Stimulated activated CD8-positive, alpha-beta memory T cell treated with anti-CD3 and anti-CD28 coated beads, Interleukin-7, amount 100 ng/mL, for 48 hours (primary cell): ENCODE measurements around the gene HEG1.

Experiments
- DNase-seq, 2 donors: peaks; one replicate each; pipeline ENCODE4 v3.0.0-alpha.2; 2020; ENCODE audit warnings: low read depth in 1 of 2; ENCODE audit errors: extremely low read depth in 1 of 2

Gene HEG1

DNA sequence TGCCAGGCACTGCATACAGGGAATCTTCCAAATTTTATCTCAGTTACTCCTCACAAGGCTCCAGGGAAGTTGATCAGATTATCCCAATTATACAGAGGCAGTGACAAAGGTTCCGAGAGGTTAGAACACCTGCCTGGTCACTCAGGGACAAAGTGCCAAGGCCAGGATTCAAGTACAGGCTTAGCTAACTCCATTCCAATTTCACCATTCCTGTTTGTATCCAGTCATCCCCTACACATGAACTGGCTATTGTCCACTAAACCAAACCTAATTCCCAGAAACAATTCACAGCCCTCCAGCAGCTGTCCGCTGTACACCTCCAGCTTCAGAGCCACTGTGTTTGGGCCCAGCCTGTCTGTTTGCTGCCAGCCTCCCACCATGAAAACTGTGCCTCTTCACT, 137.3 kb downstream of the HEG1 start:
- no peak for DNase-seq

DNA sequence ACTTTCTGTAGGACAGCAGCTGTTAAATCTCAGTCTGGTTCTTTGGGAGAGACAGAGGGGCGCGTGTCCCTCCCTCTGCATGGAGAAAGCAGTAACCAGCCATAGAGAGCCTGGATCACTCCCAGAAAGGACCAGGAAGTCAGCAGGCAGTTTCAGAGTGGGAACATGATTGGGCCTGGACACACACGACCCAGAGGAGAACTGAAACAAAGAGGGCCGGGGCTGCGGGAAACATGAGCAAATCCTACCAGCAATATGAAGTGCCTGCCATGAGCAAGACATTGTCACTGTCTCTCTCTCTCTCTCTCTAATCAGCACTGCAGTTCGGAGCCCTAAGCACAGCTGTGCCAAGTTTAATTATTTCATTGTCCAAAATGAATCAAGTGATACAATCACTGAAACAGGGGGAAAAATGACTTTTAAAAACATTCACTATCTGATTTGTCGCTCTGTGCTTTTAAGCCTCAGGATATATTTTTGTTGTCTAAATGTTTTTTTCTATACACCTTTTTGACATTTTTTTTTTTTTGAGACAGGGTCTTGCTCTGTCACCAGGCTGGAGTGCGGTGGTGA, 138.9 kb downstream of the HEG1 start:
- no peak for DNase-seq
